Measurements from ENCODE around the gene TMEM131L. TPM values are rescaled to one million over a fixed set of nuclear protein-coding genes. Genes with fewer than 3 reads are reported as not detected.

TMEM131L gene
- total RNA-seq, 1 experiment from 2014 or later = 14.6 TPM

- Mint-ChIP-seq H3K9me3 (no peaks in the 10 kb centered on the region; a peak in 1 of 5 replicates), H3K4me3 (no peak overlapping the region), H3K36me3 (ENCODE audit: insufficient read depth in 1 of 3, low read depth in 3 of 3) (peaks cover 0 to 2% (median under 1%) of the 10 kb centered on the region in 3 experiments; a peak in 2 of 7 replicates), H3K27ac (no peak overlapping the region; a peak in 1 of 7 replicates), H3K4me1 (peaks cover 48 to 50% of the 10 kb centered on the region in 2 experiments), H3K27me3 (ENCODE audit: low read depth) (no peaks in the 10 kb centered on the region)
- Histone ChIP-seq H3T11ph (ENCODE audit: low read length) (no peak overlapping the region), H3K4me1 (ENCODE audit: insufficient read depth, low read length) (peaks cover 9% of the 10 kb centered on the region), H3K79me2 (ENCODE audit: insufficient read depth, low read length) (no peaks in the 10 kb centered on the region; the same call in 1 of the 2 replicates), H3K27me3 (ENCODE audit: insufficient read depth, low read length) (no peaks in the 10 kb centered on the region), H4K8ac (replicated peaks; ENCODE audit: insufficient read length, low read depth, low read length) (no peak overlapping the region), H3K9me3 (ENCODE audit: control insufficient read depth, low read depth, low read length) (no peaks in the 10 kb centered on the region), H3K14ac (ENCODE audit: insufficient read depth, low read length) (no peak overlapping the region), H3K9ac (ENCODE audit: extremely low read depth, insufficient read length, low read length) (no peak overlapping the region), H3K23ac (ENCODE audit: insufficient read length, low read depth, low read length) (no peak overlapping the region), H3K4ac (ENCODE audit: low read depth, low read length) (no peak overlapping the region), H3K56ac (ENCODE audit: insufficient read length, low read depth, low read length) (no peak overlapping the region), H2BK12ac (ENCODE audit: insufficient read length, low read depth, low read length) (no peak overlapping the region), H4K5ac (ENCODE audit: insufficient read length, low read depth, low read length) (no peak overlapping the region), H3K18ac (ENCODE audit: insufficient read length, low read depth, low read length) (no peak overlapping the region), H2BK120ac (ENCODE audit: low read depth, low read length, poor library complexity, severe bottlenecking) (no peak overlapping the region), H3K79me1 (ENCODE audit: insufficient read depth, low read depth, low read length, poor library complexity, severe bottlenecking) (peaks cover 2% of the 10 kb centered on the region), H2AFZ (ENCODE audit: low read length) (no peak overlapping the region), H3K23me2 (ENCODE audit: insufficient read length, low read depth, low read length, poor library complexity, severe bottlenecking) (no peaks in the 10 kb centered on the region), H3K27ac (ENCODE audit: insufficient read length, low read depth, low read length) (no peak overlapping the region), H3K4me2 (ENCODE audit: insufficient read depth, insufficient read length, low read length) (no peak overlapping the region), H2AK5ac (ENCODE audit: insufficient read length, low read length) (no peak overlapping the region), H4K91ac (ENCODE audit: insufficient read length, low read depth, low read length) (no peak overlapping the region), H2BK5ac (ENCODE audit: insufficient read length, low read length) (no peak overlapping the region), H2BK20ac (ENCODE audit: low read depth, low read length, poor library complexity, severe bottlenecking) (no peak overlapping the region), H4K20me1 (ENCODE audit: control insufficient read depth, insufficient read depth, insufficient read length) (no peaks in the 10 kb centered on the region), H2BK15ac (ENCODE audit: low read depth, low read length) (no peak overlapping the region)
- no peak for DNase-seq
- TF ChIP-seq CTCF (conservative IDR thresholded peaks at IDR 0.05) = no peak
- no CpG with 5 or more reads among the region's 2 CpGs for WGBS (ENCODE audit: extremely low coverage, insufficient read length, low lambda C conversion rate)
Measured at GRCh38 chr4:153531976-153532626, 65.9 kb downstream of the TMEM131L start.

All from H9 (cell line).